Neural crest cell (in vitro differentiated cells): ENCODE results near the gene SLC25A23. TPM values are rescaled to one million over a fixed set of nuclear protein-coding genes. Genes with fewer than 3 reads are reported as not detected.

Experiments
- DNase-seq: peaks from one replicate; pipeline ENCODE4 v3.0.0; 2021; ENCODE audit warnings: low read depth, mixed read lengths, low spot score
- H3K27ac Mint-ChIP-seq: one replicate; pipeline ENCODE4 v1.8.0; 2021; ENCODE audit warnings: mild to moderate bottlenecking, mixed read lengths; ENCODE audit not compliant: unreplicated experiment
- H3K27me3 Mint-ChIP-seq: 2 replicates; pipeline ENCODE4 v1.8.0; 2021; ENCODE audit warnings: low read depth, mild to moderate bottlenecking, mixed read lengths
- H3K36me3 Mint-ChIP-seq: 2 replicates; pipeline ENCODE4 v1.8.0; 2021; ENCODE audit warnings: low read depth, mild to moderate bottlenecking, mixed read lengths
- H3K4me1 Mint-ChIP-seq: 2 replicates; pipeline ENCODE4 v1.8.0; 2021; ENCODE audit warnings: mixed read lengths
- H3K4me3 Mint-ChIP-seq: one replicate; pipeline ENCODE4 v1.8.0; 2021; ENCODE audit warnings: mild to moderate bottlenecking, mixed read lengths
- H3K9me3 Mint-ChIP-seq: 2 replicates; pipeline ENCODE4 v1.8.0; 2021; ENCODE audit warnings: mixed read lengths
- total RNA-seq: library from RNA; stranded (reverse); gene quantifications from 2 replicates; pipeline ENCODE4 v1.2.1, GENCODE V29; 2021
- TF ChIP-seq, protein P1 (sequence below): fragments of 200-600 bp; sonication (generic); conservative IDR thresholded peaks from 2 replicates; pipeline ENCODE4 v1.5.0; 2021; ENCODE audit warnings: antibody characterized with exemption, mild to moderate bottlenecking

The SLC25A23 gene
- total RNA-seq, 1 donor from 2014 or later: 72.2 TPM

DNA sequence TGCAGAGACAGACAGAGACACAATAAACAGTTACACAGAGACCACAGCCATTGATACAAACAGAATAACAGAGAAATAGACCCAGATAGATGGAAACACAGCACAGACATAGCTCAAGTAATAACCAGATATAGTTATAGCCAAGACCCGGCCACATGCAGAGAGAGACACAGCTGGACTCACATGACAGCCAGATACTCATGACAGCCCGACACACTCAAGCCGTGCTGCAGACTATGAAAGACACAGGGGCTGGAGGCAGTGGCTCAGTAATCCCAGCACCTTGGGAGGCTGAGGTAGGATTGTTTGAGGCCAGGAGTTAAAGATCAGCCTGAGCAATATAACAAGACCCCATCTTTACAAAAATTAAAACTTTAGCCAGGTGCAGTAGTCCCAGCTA lies 23.6 kb upstream of the SLC25A23 start:
- TF ChIP-seq, protein P1, sequence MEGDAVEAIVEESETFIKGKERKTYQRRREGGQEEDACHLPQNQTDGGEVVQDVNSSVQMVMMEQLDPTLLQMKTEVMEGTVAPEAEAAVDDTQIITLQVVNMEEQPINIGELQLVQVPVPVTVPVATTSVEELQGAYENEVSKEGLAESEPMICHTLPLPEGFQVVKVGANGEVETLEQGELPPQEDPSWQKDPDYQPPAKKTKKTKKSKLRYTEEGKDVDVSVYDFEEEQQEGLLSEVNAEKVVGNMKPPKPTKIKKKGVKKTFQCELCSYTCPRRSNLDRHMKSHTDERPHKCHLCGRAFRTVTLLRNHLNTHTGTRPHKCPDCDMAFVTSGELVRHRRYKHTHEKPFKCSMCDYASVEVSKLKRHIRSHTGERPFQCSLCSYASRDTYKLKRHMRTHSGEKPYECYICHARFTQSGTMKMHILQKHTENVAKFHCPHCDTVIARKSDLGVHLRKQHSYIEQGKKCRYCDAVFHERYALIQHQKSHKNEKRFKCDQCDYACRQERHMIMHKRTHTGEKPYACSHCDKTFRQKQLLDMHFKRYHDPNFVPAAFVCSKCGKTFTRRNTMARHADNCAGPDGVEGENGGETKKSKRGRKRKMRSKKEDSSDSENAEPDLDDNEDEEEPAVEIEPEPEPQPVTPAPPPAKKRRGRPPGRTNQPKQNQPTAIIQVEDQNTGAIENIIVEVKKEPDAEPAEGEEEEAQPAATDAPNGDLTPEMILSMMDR: no peak
- no peaks in the 10 kb centered on the region for H3K9me3 Mint-ChIP-seq
- peaks cover 10% of the 10 kb centered on the region for H3K27me3 Mint-ChIP-seq
- H3K27ac Mint-ChIP-seq: no peak overlapping the region
- no peak overlapping the region for H3K4me3 Mint-ChIP-seq
- H3K36me3 Mint-ChIP-seq: no peaks in the 10 kb centered on the region
- H3K4me1 Mint-ChIP-seq: peaks cover 4% of the 10 kb centered on the region
- DNase-seq: no peak

DNA sequence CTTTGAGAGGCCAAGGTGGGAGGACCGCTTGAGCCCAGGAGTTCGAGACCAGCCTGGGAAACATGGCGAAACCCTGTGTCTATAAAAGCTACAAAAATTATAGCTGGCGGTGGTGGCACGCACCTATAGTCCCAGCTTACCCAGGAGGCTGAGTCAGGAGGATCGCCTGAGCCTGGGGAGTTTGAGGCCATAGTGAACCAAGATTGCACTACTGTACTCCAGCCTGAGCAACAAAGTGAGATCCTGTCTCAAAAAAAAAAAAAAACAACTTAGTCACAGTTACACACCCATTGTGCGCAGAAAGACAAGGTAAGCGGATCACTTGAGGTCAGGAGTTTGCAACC lies 22.7 kb upstream of the SLC25A23 start:
- TF ChIP-seq, protein P1: no peak
- DNase-seq: no peak
- Mint-ChIP-seq H3K4me1 (peaks cover 4% of the 10 kb centered on the region), H3K27me3 (peaks cover 10% of the 10 kb centered on the region), H3K36me3 (no peaks in the 10 kb centered on the region), H3K27ac (no peak overlapping the region), H3K9me3 (no peaks in the 10 kb centered on the region), H3K4me3 (no peak overlapping the region)

DNA sequence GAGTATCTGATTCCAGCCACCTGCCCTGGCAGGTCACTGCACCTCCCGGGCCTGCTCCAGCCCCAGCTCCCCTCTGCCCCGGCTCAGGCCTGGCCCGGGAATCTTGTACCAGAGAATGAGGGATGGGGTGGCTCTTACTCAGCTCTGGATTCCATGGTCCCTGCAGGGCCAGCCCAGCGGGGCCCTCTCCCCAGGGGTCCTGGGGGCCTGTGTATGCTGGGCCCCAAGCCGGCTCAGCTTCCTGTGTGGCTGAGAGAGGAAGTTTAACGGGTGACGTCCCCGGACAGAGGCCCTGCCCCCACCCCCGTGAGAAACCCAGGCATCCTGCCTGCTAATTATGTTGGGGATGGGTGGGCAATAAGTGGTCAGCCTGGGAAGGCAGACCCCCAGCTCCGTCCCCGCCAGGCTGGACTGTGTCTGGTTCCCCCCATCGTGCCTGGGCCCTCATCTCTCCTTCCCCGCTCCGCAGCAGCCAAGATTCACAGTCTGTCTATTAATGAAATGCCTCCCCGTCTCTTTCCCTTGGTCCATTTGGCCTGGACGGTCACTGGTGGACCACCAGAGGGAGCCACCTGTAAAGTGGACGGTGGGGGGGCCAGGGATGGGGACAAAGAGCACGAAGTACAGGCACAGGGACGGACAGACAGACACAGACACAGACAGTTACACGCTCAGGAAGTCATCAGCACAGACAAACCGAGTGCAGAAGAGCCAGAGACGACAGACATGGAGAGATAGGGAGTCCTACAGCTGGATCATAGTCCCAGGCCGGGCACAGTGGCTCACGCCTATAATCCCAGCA lies 22.1 kb upstream of the SLC25A23 start, which contains the start of gene DENND1C:
TSS of gene DENND1C (minus strand) at position 247 of the 802 bp plus-strand sequence. CDS start at position 155, 92 bp downstream.
- Mint-ChIP-seq H3K27ac (no peak within 1 kb of the TSS), H3K4me1 (peaks cover 4% of the 10 kb centered on the region), H3K27me3 (peaks cover 10% of the 10 kb centered on the region), H3K36me3 (no peaks in the 10 kb centered on the region), H3K9me3 (no peaks in the 10 kb centered on the region), H3K4me3 (no peak within 1 kb of the TSS)
- TF ChIP-seq, protein P1: peak; percentile 62
- DNase-seq: peak; percentile 53

DNA sequence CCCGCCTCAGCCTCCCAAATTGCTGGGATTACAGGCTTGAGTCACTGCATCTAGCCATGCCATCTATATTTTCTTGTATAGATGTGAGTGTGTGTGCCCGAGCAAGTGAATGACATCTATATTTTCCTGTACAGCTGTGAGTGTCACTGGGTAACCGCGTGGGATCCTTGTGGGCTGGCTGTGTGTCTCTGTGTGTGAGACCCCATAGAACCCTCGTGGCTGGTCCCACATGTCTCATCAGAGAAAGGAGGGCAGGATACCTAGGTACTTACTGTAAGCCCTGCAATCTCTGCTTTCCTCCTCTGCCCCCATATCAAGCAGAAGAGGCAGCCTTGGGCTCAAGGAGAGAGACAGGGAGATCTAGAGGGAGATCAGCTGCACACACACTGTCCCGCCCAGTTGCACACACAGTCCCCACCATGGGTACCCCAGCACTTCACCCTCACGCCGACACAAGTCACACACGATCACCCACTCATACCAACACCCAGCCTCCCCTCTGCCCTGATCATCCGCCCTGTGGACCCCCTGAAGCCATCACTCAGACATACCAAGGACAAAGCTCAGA lies 21.3 kb upstream of the SLC25A23 start:
- H3K27ac Mint-ChIP-seq: no peak overlapping the region

DNA sequence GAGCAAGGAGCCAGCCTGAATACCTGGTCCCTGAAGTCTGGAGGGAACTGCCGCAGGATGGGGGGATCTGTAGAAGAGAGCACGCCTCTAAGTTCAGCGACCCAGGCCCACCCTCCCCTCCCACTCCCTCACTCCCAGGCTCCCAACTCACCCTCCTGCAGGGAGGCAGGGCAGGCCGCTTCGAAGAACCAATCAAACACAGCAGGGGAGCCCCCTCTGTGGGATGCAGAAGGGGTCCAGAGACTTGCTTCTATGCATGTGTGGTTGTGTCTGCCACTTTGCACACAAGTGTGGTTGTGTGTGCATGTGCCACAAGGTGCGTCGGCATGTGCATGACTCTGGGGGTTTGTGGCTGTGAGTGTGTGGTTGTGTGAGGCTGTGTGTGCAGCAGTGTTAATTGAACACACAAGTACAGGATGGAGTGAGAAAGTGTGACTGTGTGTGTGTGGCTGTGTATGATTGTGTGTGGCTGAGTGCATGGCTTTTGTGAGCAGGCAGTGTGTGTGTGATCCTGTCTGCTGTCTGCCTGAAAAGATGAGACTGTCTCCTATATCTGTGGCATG lies 20.3 kb upstream of the SLC25A23 start:
- H3K27me3 Mint-ChIP-seq: peaks cover 27% of the 10 kb centered on the region

More for the DNA sequence above, 21.3 kb upstream of the SLC25A23 start:
- Mint-ChIP-seq H3K4me1 (peaks cover 10% of the 10 kb centered on the region), H3K27me3 (peaks cover 17% of the 10 kb centered on the region), H3K9me3 (no peaks in the 10 kb centered on the region), H3K36me3 (no peaks in the 10 kb centered on the region), H3K4me3 (no peak overlapping the region)
- no peak for DNase-seq
- TF ChIP-seq, protein P1: no peak

More for the DNA sequence above, 20.3 kb upstream of the SLC25A23 start:
- TF ChIP-seq, protein P1: no peak
- Mint-ChIP-seq H3K4me1 (peaks cover 11% of the 10 kb centered on the region), H3K9me3 (no peaks in the 10 kb centered on the region), H3K27ac (no peak overlapping the region), H3K4me3 (no peak overlapping the region), H3K36me3 (no peaks in the 10 kb centered on the region)
- DNase-seq: no peak
